ENCODE data around the gene PRKAB1.

DNA sequence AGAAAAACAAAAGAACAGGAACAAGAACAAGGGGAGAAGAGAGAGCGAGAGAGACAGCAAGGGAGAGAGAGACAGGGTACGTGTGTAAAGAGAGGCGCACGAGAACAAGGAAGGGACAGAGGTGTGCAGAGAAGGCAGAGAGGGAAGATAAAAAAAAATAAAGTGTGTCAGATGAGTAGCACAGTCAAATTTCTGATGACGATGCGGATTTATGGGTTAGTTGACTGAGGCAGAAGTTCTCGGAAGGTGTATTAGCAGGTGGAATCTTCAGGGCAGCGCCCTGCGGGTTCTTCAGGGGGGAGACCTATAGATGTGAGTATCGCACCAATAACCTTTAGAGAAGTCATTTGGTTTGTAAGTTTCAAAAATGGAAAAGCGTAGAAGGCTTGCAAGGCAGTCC, 44.8 kb downstream of the PRKAB1 start:
- TF ChIP-seq, protein P1, sequence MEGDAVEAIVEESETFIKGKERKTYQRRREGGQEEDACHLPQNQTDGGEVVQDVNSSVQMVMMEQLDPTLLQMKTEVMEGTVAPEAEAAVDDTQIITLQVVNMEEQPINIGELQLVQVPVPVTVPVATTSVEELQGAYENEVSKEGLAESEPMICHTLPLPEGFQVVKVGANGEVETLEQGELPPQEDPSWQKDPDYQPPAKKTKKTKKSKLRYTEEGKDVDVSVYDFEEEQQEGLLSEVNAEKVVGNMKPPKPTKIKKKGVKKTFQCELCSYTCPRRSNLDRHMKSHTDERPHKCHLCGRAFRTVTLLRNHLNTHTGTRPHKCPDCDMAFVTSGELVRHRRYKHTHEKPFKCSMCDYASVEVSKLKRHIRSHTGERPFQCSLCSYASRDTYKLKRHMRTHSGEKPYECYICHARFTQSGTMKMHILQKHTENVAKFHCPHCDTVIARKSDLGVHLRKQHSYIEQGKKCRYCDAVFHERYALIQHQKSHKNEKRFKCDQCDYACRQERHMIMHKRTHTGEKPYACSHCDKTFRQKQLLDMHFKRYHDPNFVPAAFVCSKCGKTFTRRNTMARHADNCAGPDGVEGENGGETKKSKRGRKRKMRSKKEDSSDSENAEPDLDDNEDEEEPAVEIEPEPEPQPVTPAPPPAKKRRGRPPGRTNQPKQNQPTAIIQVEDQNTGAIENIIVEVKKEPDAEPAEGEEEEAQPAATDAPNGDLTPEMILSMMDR (conservative IDR thresholded peaks at IDR 0.05), result no peak
- TF ChIP-seq EZH2 (IDR thresholded peaks at IDR 0.05; ENCODE audit: low read depth), result no peak
